Hematopoietic multipotent progenitor cell treated with erythropoietin and hydrocortisone succinate and interleukin-3 and kit ligand, for 4 days (in vitro differentiated cells): ENCODE measurements around the gene REXO1.
"Not testable (repeated sequence)": the region's sequence is repeated elsewhere in the genome, so short reads cannot be mapped to it uniquely, and the experiment has no call there.

Source experiments
- DNase-seq: peaks from one replicate; pipeline ENCODE4 v3.0.0-alpha.2; 2015

REXO1 gene

GRCh38 chr19:1812426-1813191 is 35.7 kb downstream of the REXO1 start:
- DNase-seq: peak; percentile 100

DNA sequence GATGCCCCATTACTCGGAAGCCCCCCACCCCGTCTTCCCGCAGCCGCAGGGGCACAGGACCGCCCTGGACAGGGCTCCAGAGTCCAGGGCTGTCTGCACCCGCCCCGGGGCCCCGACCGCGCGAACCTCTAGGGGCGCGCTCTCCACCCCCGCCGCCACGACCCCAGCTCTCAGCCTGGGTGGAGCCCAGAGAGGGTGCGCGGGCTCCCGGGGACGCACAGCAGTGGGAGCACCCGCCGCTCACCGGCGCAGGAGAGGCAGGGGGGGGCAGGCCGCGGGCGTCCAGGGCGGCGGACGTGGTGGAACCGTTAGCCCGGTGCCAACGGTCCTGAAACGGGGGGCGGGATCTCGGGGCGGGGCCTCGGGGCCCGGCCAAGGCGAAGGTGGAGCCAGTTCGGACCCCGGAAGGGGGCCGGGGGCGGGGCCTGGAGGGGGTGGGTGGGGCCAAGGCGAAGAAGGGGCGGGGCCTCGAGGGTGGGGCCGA is 36.3 kb downstream of the REXO1 start, which contains the start of gene ATP8B3:
Gene ATP8B3 (minus strand): TSS at position 335 of the 484 bp plus-strand sequence. CDS start 540 bp downstream, outside the sequence.
- DNase-seq: no peak

DNA sequence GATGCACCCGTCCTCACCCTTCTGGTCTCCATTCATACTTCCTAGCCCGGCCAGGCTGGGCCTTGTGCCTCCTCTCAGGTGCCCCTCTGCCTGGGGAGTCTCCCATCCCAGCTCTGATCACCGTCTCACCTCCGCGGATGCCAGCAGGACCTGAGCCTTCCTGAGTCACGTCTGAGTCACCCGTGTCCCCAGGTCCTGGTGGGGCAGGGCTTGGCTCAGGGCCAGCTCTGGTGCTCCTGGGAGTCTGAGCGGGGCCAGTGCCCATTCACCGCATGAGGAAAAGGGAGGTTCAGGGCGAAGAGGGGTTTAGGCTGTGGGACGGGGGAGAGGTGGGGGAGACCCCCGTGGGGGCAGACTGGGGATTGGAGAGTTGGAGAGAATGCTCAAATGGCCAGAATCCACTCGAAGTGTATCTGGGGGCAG is 36.8 kb downstream of the REXO1 start:
- DNase-seq: peak; percentile 59

DNA sequence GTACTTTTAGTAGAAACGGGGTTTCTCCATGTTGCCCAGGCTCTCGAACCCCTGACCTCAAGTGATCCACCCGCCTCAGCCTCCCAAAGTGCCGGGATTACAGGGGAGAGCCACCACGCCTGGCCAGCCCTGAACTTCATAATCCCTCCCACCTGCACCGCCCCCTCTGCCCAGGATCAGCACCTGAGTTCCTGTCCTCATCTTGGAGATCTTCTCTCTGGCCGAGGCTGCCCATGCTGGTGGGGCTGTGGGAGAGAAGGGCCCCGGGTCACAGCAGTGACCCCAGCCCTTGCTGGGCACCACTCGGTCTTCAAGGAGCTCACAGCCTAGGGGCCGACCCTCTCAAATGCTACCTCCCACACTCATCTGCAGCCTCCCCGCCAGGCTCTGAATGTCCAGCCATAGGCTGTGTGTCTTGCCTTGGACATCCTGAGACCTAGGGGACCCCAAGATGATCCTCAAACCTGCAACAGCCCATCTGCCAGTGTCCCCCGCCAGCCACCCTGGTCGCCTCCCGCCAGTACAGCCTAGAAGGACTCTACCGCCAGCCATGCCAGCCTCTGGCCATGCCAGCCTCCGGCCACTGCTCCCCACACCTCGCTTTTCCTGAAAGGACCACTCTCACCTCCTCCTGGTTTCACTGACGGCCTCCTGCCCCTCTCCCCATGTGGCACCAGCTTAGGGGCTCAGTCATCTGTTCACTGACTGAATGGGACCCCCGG is 37.7 kb downstream of the REXO1 start:
- DNase-seq: no peak

DNA sequence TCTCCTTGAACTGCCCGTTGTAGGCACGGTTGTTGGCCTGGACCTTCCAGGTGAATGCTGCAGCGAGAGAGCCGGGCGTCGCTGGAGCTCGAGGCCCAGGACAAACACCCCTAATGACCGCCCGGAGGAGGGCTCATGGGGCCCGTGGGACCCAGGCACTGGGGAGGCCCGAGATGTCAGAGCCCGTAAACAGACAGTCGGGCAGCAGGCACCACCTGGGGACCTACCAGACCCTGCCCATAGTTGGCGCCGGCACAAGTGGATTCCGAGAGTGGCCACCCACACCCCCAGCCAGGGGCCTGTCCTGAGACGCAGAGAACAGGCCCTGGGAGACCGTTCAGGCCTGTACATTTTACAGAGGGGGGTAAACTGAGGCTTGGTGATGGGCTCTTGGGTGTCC is 38.6 kb downstream of the REXO1 start:
- DNase-seq: no peak

GRCh38 chr19:1808395-1808731 is 39.9 kb downstream of the REXO1 start:
- no peak for DNase-seq

DNA sequence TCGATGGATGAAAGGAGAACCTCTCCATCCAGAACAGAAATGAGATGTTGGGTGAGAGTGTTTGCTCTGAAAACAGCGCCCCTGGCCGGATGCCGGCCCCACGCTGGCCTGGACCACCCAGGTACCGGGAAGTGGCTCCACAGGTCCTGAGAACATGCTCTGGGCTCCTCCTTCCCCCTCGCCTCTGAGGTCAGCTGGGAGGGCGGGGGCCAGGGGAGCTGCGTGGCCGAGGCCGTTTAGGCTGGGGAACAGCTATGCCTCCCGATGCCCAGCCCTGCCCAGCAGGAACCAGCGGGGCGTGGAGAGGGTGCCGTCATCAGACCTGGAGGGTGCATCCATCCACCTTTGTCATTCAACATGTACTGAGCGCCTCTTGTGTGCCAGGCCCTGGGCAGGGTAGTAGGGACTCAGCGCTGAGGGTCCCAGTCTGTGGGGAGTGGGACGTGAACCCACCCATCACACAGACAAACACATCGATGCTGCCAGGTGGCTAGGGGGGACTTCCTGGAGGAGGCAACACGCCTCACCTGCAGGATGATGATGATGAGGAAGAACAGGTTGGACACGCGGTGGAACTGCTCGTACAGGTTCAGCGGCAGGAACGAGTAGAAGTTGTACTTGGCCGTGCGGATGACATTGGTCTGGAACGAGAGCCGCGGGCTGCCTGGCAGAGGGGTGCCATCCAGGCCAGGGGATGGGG is 40.4 kb downstream of the REXO1 start:
- DNase-seq: no peak

GRCh38 chr19:1807030-1807694 is 41.1 kb downstream of the REXO1 start:
- no peak for DNase-seq

- no peak for DNase-seq
These were observed 41.9 kb downstream of the REXO1 start for GRCh38 chr19:1806184-1807029.

DNA sequence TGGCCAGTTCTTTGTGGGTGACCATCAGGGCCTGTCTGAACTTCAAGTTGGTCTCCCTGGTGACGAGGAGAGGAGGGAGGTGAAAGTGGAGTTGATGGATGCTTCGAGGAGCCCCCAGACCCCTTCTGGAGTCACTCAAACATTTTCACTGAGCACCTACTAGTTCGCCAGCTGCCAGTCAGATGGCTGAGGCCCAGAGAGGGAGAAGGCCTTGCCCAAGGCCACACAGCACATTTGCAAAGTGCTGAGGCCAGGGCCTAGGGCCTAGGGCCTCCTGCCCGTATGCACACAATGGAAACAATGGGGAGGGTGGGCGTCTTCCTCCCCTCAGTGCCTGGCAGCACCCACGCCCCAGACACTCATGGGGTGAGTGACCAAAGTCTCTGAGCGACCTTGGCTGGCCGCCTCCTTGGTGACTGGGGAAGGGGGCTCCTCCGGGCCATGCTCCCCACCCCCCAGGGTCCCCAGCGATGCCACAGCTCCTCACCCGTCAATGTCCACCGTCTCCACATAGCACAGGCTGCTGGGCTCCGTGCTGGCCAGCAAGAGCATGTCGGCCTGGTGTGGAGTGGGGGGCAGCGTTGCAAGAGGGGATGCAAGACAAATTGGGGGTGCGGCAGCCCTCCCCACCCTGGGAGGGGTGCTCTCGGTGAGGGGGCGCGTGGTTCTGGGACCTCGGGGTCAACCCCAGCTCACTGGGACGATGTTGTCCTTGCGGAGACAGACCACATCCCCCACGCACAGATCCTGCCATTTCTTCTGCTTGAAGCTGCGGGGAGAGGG is 42.7 kb downstream of the REXO1 start:
- DNase-seq: no peak

DNA sequence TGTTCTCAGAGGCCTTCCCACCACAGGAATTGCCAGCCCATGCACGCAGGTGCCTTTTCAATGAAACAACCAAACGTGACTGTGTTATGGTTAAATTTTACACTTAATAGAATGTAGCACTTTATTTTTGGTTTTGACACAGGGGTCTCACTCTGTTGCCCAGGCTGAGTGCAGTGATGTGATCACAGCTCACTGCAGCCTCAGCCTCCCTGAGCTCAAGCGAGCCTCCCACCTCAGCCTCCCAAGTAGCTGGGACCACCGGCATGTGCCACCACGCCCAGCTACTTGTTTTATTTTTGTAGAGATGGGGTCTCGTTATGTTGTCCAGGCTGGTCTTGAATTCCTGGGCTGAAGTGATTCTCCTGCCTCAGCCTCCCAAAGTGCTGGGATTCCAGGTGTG is 43.4 kb downstream of the REXO1 start:
- no peak for DNase-seq

DNA sequence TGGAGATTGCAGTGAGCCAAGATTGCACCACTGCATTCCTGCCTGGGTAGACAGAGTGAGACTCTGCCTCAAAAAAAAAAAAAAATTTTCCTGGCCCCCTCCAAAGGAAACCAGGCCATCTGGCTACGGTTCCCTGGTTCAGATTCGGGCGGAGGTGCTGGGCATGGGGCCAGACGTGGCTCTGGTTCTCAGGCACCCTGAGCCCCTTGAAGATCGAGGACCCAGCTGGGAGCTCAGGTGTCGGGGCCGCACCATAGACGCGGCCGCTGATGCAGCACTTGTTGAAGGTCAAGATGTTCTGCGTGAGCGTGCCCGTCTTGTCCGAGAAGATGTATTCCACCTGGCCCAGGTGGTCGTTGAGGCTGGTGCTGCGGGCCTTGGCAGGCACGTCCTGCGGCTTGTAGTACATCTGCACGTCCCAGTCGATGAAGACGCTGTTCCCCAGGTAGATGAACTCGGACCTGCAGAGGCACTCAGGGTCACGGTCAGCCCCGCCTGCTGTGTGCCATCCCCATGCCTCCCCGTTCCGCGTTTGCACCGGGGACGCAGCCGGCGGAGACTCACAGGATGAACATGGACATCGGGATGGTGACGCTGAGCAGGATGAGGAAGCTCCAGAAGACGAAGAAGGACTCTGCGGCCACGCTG is 48.5 kb downstream of the REXO1 start:
- DNase-seq: no peak

- DNase-seq: not testable (repeated sequence)
These were observed 51.0 kb downstream of the REXO1 start for GRCh38 chr19:1797313-1797712.

DNA sequence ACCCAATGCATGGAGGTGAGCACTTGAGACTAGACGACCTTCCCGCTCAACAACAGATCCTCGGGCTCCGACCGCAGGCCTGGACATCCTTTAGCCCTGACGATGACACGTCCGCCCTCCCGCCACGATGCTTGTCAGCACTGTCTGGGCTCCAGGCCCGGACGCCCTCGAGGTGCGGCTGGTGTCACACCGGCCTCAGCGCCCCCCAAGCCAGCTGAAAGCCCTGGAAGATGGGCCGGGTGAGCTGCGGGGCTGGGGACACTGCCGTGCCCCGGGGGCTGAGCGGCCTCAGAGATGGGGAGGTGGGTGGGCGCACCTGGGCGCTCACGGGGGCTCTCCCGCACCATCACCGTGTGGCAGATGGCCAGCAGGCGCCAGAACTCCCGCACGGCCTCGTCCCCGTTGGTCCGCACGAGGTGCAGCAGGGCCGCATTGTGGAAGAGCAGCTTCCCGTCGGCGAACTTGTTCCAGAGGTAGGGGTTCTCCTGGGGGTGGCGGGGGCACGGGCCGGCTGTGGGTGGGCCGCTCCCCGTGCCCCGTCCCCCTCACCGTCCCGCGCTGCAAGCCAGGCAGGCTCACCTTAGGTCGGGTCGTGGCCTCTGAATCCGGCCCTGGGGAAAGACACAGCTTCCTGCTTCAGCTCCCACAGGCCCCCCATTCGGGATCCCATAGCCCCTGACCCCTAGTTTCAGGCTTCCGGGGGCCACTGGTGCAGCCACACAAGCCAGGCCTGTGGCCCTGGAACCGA is 51.7 kb downstream of the REXO1 start:
- DNase-seq: no peak

- DNase-seq: no peak
These were observed 53.7 kb downstream of the REXO1 start for GRCh38 chr19:1794424-1795172.

DNA sequence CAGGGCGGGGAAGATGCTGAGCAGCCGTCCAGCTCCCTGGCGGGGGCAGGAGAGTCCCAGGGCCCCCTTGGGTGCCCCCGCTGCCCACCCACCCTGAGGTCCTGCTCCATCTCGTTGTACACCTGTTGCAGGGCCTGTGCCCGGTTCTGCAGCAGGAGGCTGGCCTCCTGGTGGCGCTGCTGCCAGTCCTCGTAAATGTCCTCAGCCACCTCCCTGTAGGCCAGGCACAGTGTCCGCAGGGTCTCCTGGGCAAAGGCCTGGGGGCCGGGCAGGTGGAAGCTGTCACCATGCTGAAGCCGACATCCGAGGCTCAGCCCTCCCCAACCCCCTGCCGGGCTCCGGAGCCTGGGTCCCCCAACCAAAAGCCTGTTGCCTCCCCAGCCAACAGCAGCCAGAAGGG is 56.4 kb downstream of the REXO1 start:
- no peak for DNase-seq

DNA sequence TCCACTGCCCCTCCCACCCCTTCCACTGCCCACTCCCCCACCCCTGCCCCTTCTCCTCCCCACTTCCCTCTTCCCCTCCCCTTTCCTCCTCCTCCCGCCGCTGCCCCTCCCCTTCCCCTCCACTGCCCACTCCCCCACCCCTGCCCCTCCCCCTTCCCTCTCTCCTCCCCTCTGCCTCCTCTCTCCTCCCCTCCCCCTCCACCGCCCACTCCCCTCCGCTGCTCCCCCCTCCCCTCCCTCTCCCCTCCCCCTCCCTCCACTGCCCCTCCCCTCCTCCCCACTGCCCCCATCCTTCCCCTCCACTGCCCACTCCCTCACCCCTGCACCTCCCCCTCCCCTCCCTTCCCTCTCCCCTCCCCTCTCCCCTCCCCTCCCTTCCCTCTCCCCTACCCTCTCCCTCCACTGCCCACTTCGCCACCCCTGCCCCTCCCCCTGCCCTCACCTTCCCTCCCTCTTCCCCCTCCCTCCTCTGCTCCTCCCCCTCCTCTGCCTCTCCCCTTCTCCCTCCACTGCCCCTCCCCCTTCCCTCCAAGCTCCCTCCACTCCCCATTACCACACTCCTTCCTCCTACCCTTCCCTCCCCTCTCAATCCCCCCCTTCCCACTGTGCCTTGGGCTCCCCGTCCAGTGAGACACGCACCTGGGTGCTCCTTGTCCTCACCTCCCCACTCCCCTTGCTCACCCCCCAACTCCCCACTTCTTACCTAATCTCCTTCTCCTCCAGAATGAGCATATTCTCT is 58.1 kb downstream of the REXO1 start:
- DNase-seq: no peak

GRCh38 chr19:1789261-1790041 is 58.8 kb downstream of the REXO1 start:
- no peak for DNase-seq
